ENCODE data around the gene RFPL2.

- no peak for TF ChIP-seq CTCF (IDR thresholded peaks at IDR 0.05; ENCODE audit: insufficient read depth, low read length, poor library complexity, severe bottlenecking)
- no peak for TF ChIP-seq EZH2phosphoT487 (conservative IDR thresholded peaks at IDR 0.05; ENCODE audit: low read length)
Measured at GRCh38 chr22:32232191-32232830, 27.4 kb upstream of the RFPL2 start.
